Measurements from ENCODE around the gene SMC3. TPM values are rescaled to one million over a fixed set of nuclear protein-coding genes. Genes with fewer than 3 reads are reported as not detected.
A peak's percentile ranks its signal among the peaks of the same experiment; 100 is the strongest.

SMC3 gene
- total and polyA plus RNA-seq, 2 of the 13 experiments (the other 11 are each of a cell fraction or from before 2014, with no cell fraction given), result 11.7 to 48.0 TPM

DNA sequence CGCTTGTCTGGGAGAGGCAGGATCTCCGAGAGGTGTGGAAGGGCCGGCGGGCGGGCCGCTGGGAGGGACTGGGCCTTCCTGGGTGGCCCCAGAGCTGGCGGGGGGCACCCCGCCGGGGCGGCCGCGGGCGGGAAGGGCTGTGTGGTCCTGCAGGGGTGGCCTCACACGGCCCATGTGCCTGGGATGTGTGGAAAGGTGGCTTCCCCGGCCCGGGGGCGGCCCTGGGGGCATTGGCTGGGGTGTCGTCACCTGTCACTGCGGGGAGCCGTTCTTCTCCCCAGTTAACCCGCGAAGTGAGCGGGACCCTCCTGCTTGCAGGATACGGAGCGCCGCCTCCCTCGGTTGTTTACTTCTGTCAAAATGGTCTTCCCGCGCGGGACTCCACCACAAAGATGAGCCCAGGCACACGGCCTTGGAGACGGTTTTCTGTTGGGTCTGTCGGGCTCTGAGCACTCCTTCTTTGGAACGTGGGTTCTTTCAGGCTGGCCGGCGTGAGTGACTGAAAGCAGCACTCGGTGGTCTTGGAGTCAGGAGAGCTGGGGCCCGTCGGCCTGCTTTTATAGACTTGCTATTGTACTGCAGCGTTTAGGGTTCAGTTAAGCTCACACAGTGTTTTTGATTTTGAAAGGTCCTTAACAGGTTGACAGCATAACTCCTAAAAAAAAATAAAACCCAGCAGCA, 700 bp downstream of the SMC3 start (continued):
- TF ChIP-seq, protein P1, sequence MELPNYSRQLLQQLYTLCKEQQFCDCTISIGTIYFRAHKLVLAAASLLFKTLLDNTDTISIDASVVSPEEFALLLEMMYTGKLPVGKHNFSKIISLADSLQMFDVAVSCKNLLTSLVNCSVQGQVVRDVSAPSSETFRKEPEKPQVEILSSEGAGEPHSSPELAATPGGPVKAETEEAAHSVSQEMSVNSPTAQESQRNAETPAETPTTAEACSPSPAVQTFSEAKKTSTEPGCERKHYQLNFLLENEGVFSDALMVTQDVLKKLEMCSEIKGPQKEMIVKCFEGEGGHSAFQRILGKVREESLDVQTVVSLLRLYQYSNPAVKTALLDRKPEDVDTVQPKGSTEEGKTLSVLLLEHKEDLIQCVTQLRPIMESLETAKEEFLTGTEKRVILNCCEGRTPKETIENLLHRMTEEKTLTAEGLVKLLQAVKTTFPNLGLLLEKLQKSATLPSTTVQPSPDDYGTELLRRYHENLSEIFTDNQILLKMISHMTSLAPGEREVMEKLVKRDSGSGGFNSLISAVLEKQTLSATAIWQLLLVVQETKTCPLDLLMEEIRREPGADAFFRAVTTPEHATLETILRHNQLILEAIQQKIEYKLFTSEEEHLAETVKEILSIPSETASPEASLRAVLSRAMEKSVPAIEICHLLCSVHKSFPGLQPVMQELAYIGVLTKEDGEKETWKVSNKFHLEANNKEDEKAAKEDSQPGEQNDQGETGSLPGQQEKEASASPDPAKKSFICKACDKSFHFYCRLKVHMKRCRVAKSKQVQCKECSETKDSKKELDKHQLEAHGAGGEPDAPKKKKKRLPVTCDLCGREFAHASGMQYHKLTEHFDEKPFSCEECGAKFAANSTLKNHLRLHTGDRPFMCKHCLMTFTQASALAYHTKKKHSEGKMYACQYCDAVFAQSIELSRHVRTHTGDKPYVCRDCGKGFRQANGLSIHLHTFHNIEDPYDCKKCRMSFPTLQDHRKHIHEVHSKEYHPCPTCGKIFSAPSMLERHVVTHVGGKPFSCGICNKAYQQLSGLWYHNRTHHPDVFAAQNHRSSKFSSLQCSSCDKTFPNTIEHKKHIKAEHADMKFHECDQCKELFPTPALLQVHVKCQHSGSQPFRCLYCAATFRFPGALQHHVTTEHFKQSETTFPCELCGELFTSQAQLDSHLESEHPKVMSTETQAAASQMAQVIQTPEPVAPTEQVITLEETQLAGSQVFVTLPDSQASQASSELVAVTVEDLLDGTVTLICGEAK (IDR thresholded peaks at IDR 0.05), result no peak
- TF ChIP-seq, protein P1 (CRISPR knock-in tag; IDR thresholded peaks at IDR 0.05), result no peak
- TF ChIP-seq THYN1 (CRISPR knock-in tag; IDR thresholded peaks at IDR 0.05; ENCODE audit: borderline replicate concordance, low read depth), result no peak
- no peak for TF ChIP-seq MBD4 (IDR thresholded peaks at IDR 0.05; ENCODE audit: borderline replicate concordance, low read length)
- TF ChIP-seq, protein P2, sequence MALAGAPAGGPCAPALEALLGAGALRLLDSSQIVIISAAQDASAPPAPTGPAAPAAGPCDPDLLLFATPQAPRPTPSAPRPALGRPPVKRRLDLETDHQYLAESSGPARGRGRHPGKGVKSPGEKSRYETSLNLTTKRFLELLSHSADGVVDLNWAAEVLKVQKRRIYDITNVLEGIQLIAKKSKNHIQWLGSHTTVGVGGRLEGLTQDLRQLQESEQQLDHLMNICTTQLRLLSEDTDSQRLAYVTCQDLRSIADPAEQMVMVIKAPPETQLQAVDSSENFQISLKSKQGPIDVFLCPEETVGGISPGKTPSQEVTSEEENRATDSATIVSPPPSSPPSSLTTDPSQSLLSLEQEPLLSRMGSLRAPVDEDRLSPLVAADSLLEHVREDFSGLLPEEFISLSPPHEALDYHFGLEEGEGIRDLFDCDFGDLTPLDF (CRISPR knock-in tag; IDR thresholded peaks at IDR 0.05), result no peak
- no peak for TF ChIP-seq ZNF7 (CRISPR knock-in tag; IDR thresholded peaks at IDR 0.05)
- TF ChIP-seq, protein P3, sequence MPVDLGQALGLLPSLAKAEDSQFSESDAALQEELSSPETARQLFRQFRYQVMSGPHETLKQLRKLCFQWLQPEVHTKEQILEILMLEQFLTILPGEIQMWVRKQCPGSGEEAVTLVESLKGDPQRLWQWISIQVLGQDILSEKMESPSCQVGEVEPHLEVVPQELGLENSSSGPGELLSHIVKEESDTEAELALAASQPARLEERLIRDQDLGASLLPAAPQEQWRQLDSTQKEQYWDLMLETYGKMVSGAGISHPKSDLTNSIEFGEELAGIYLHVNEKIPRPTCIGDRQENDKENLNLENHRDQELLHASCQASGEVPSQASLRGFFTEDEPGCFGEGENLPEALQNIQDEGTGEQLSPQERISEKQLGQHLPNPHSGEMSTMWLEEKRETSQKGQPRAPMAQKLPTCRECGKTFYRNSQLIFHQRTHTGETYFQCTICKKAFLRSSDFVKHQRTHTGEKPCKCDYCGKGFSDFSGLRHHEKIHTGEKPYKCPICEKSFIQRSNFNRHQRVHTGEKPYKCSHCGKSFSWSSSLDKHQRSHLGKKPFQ (CRISPR knock-in tag; IDR thresholded peaks at IDR 0.05; ENCODE audit: insufficient replicate concordance), result no peak
- TF ChIP-seq, protein P4, sequence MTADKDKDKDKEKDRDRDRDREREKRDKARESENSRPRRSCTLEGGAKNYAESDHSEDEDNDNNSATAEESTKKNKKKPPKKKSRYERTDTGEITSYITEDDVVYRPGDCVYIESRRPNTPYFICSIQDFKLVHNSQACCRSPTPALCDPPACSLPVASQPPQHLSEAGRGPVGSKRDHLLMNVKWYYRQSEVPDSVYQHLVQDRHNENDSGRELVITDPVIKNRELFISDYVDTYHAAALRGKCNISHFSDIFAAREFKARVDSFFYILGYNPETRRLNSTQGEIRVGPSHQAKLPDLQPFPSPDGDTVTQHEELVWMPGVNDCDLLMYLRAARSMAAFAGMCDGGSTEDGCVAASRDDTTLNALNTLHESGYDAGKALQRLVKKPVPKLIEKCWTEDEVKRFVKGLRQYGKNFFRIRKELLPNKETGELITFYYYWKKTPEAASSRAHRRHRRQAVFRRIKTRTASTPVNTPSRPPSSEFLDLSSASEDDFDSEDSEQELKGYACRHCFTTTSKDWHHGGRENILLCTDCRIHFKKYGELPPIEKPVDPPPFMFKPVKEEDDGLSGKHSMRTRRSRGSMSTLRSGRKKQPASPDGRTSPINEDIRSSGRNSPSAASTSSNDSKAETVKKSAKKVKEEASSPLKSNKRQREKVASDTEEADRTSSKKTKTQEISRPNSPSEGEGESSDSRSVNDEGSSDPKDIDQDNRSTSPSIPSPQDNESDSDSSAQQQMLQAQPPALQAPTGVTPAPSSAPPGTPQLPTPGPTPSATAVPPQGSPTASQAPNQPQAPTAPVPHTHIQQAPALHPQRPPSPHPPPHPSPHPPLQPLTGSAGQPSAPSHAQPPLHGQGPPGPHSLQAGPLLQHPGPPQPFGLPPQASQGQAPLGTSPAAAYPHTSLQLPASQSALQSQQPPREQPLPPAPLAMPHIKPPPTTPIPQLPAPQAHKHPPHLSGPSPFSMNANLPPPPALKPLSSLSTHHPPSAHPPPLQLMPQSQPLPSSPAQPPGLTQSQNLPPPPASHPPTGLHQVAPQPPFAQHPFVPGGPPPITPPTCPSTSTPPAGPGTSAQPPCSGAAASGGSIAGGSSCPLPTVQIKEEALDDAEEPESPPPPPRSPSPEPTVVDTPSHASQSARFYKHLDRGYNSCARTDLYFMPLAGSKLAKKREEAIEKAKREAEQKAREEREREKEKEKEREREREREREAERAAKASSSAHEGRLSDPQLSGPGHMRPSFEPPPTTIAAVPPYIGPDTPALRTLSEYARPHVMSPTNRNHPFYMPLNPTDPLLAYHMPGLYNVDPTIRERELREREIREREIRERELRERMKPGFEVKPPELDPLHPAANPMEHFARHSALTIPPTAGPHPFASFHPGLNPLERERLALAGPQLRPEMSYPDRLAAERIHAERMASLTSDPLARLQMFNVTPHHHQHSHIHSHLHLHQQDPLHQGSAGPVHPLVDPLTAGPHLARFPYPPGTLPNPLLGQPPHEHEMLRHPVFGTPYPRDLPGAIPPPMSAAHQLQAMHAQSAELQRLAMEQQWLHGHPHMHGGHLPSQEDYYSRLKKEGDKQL (CRISPR knock-in tag; IDR thresholded peaks at IDR 0.05; ENCODE audit: low read depth), result no peak
- peak; percentile 28; the same call in 1 of the 2 replicates for TF ChIP-seq NFKB2 (CRISPR knock-in tag; IDR thresholded peaks at IDR 0.05; ENCODE audit: borderline replicate concordance)
